HepG2 (cell line): Measurements from ENCODE around the gene HYAL1. TPM values are rescaled to one million over a fixed set of nuclear protein-coding genes. Genes with fewer than 3 reads are reported as not detected.

Experiments
- CHD2 ChIP-seq: IDR thresholded peaks from 2 replicates; pipeline ENCODE4 v1.6.1; 2011; ENCODE audit warnings: low read depth, low read length, improper control_type of control experiment
- HOXA9 ChIP-seq: sonication (generic); formaldehyde crosslinking; IDR thresholded peaks from 2 replicates; pipeline ENCODE4 v1.8.1; 2022; ENCODE audit warnings: missing genetic modification reagents, mild to moderate bottlenecking, moderate library complexity, borderline replicate concordance
- MATR3 ChIP-seq: sonication (generic); formaldehyde crosslinking; IDR thresholded peaks from 2 replicates; pipeline ENCODE4 v1.4.0; 2020; ENCODE audit warnings: missing genetic modification reagents
- NCOA5 ChIP-seq: sonication (generic); formaldehyde crosslinking; IDR thresholded peaks from 2 replicates; pipeline ENCODE4 v1.4.0; 2020; ENCODE audit warnings: missing genetic modification reagents
- NR2C2 ChIP-seq: sonication (generic); formaldehyde crosslinking; IDR thresholded peaks from 2 replicates; pipeline ENCODE4 v1.4.0; 2020; ENCODE audit warnings: missing genetic modification reagents, mild to moderate bottlenecking, moderate library complexity, borderline replicate concordance
- POLR2A ChIP-seq, 2 experiments: IDR thresholded peaks; 2 replicates each; pipeline ENCODE4 v1.6.1; 2011; ENCODE audit warnings: low read depth in 2 of 2, low read length in 2 of 2, mild to moderate bottlenecking in 1 of 2, moderate library complexity in 1 of 2; ENCODE audit not compliant: insufficient read depth in 1 of 2
- RFX1 ChIP-seq: fragments of 450-650 bp; IDR thresholded peaks from 2 replicates; pipeline ENCODE4 v1.6.1; 2017
- SOX5 ChIP-seq: IDR thresholded peaks from 2 replicates; pipeline ENCODE4 v1.6.1; 2016; ENCODE audit warnings: borderline replicate concordance
- TSC22D2 ChIP-seq: sonication (generic); formaldehyde crosslinking; IDR thresholded peaks from 2 replicates; pipeline ENCODE4 v1.5.1; 2020; ENCODE audit warnings: missing genetic modification reagents, mild to moderate bottlenecking, borderline replicate concordance
- ZNF234 ChIP-seq: sonication (generic); formaldehyde crosslinking; conservative IDR thresholded peaks from 2 replicates; pipeline ENCODE4 v1.5.1; 2020; ENCODE audit warnings: mild to moderate bottlenecking, missing genetic modification reagents
- ZNF441 ChIP-seq: sonication (generic); formaldehyde crosslinking; IDR thresholded peaks from 2 replicates; pipeline ENCODE4 v1.7.0; 2021; ENCODE audit warnings: missing genetic modification reagents, borderline replicate concordance
- ZNF572 ChIP-seq: sonication (generic); formaldehyde crosslinking; IDR thresholded peaks from 2 replicates; pipeline ENCODE4 v1.5.1; 2020; ENCODE audit warnings: mild to moderate bottlenecking, missing genetic modification reagents
- ZNF629 ChIP-seq: sonication (generic); formaldehyde crosslinking; conservative IDR thresholded peaks from 2 replicates; pipeline ENCODE4 v1.5.0; 2020; ENCODE audit warnings: missing genetic modification reagents
- ZNF660 ChIP-seq: sonication (generic); formaldehyde crosslinking; IDR thresholded peaks from 2 replicates; pipeline ENCODE4 v1.5.1; 2020; ENCODE audit warnings: mild to moderate bottlenecking, low read depth, missing genetic modification reagents, borderline replicate concordance
- ZNF790 ChIP-seq: sonication (generic); formaldehyde crosslinking; IDR thresholded peaks from 2 replicates; pipeline ENCODE4 v1.8.0; 2022; ENCODE audit warnings: missing genetic modification reagents, mild to moderate bottlenecking, borderline replicate concordance
- ZSCAN22 ChIP-seq: sonication (generic); formaldehyde crosslinking; IDR thresholded peaks from 2 replicates; pipeline ENCODE4 v1.4.0; 2020; ENCODE audit warnings: mild to moderate bottlenecking, missing genetic modification reagents
- polyA plus RNA-seq, 8 experiments: library from polyadenylated mRNA; depleted of rRNA in 3 of 8; stranded (reverse) in 7 of 8; unstranded in 1 of 8; fragments of >200 nt; fragmentation: Illumina TruSeq in 4 of 8; extraction: Trizol in 4 of 8; gene quantifications; 2 replicates each; pipeline versions ENCODE4 v1.2.1 to v1.2.3, GENCODE V29; 2011 to 2016; ENCODE audit warnings: low read depth in 4 of 8, missing spikeins in 1 of 8, mixed read lengths in 1 of 8; ENCODE audit not compliant: insufficient read depth in 1 of 8
- total RNA-seq, 5 experiments: library from RNA; depleted of rRNA; stranded (reverse); fragments of >200 nt; fragmentation: Illumina TruSeq; extraction: Trizol; gene quantifications; 2 replicates each; pipeline ENCODE4 v1.2.3, GENCODE V29; 2016; ENCODE audit warnings: low read depth in 1 of 5
- TF ChIP-seq, protein P1 (sequence below): sonication (generic); formaldehyde crosslinking; IDR thresholded peaks from 2 replicates; pipeline ENCODE4 v1.4.0; 2020; ENCODE audit warnings: mild to moderate bottlenecking, missing genetic modification reagents
- TF ChIP-seq, protein P2 (sequence below): sonication (generic); formaldehyde crosslinking; IDR thresholded peaks from 2 replicates; pipeline ENCODE4 v1.4.0; 2020; ENCODE audit warnings: mild to moderate bottlenecking, missing genetic modification reagents
- TF ChIP-seq, protein P3 (sequence below): sonication (generic); formaldehyde crosslinking; IDR thresholded peaks from 2 replicates; pipeline ENCODE4 v1.5.1; 2020; ENCODE audit warnings: missing genetic modification reagents, mild to moderate bottlenecking, borderline replicate concordance
- TF ChIP-seq, protein P4 (sequence below): sonication (generic); formaldehyde crosslinking; IDR thresholded peaks from 2 replicates; pipeline ENCODE4 v1.4.0; 2020; ENCODE audit warnings: missing genetic modification reagents
- TF ChIP-seq, protein P5 (sequence below): sonication (generic); formaldehyde crosslinking; IDR thresholded peaks from 2 replicates; pipeline ENCODE4 v1.5.0; 2020; ENCODE audit warnings: missing genetic modification reagents, mild to moderate bottlenecking, borderline replicate concordance
- TF ChIP-seq, protein P6 (sequence below): sonication (generic); formaldehyde crosslinking; IDR thresholded peaks from 2 replicates; pipeline ENCODE4 v1.4.0; 2020; ENCODE audit warnings: missing genetic modification reagents

Gene HYAL1
- total and polyA plus RNA-seq, 2 of the 13 experiments (the other 11 are each of a cell fraction or from before 2014, with no cell fraction given) = 76.5 to 193 TPM

DNA sequence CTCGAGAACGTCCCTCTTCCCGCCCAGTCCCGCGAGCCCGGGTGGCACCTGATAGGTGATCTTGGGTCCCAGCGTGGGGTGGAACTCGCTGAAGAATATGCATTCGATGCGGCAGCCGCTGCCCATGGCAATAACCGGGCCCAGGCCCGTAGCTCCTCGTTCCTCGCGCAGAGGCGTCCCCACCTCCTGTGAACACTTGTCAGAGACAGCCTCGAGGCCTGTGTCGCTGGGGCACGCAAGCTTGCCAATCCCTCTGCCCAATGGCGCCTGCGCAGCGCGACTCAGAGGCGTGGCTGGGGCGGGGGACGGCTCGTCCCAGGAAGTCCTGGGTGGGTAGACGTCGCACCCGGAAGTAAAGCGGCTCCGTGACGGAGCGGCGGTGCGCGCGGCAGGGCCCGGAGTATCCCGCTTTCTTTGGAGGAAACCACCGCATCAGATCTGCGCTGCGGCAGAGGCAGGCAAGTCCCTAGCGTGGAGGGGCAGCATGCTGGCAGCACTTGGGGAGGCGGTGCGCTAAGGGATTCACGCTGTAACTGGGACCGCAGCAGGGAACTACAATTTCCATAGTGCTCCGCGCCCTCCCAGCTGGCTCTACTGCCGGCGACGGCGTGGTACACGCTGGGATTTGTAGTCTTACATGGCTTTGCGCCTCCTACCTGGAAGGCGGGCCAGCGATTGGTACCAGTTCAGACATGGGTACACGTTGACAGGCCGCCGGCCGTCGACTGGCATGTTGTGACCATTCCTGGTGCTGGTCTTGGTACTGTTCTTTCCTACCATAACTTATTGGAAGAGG lies 47.4 kb upstream of the HYAL1 start, which contains the start of the genes CYB561D2 and NPRL2 (continued):
- TF ChIP-seq ZNF234 (CRISPR knock-in tag) = 0 out of 2 replicates have a peak, but pooled peaks have one; percentile 82
- TF ChIP-seq, protein P1, sequence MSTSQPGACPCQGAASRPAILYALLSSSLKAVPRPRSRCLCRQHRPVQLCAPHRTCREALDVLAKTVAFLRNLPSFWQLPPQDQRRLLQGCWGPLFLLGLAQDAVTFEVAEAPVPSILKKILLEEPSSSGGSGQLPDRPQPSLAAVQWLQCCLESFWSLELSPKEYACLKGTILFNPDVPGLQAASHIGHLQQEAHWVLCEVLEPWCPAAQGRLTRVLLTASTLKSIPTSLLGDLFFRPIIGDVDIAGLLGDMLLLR (CRISPR knock-in tag) = peak; percentile 99
- peak; percentile 80; the same call in 1 of the 2 replicates for TF ChIP-seq HOXA9
- TF ChIP-seq, protein P2, sequence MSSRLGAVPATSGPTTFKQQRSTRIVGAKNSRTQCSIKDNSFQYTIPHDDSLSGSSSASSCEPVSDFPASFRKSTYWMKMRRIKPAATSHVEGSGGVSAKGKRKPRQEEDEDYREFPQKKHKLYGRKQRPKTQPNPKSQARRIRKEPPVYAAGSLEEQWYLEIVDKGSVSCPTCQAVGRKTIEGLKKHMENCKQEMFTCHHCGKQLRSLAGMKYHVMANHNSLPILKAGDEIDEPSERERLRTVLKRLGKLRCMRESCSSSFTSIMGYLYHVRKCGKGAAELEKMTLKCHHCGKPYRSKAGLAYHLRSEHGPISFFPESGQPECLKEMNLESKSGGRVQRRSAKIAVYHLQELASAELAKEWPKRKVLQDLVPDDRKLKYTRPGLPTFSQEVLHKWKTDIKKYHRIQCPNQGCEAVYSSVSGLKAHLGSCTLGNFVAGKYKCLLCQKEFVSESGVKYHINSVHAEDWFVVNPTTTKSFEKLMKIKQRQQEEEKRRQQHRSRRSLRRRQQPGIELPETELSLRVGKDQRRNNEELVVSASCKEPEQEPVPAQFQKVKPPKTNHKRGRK (CRISPR knock-in tag) = 0 out of 2 replicates have a peak, but pooled peaks have one; percentile 83
- TF ChIP-seq ZNF629 = peak; percentile 7; the same call in 1 of the 2 replicates
- peak; percentile 57; the same call in 1 of the 2 replicates for TF ChIP-seq CHD2
- peak; percentile 55; the same call in 1 of the 2 replicates for TF ChIP-seq SOX5 (CRISPR knock-in tag)
- no peak for TF ChIP-seq NCOA5 (CRISPR knock-in tag)
- TF ChIP-seq, protein P3, sequence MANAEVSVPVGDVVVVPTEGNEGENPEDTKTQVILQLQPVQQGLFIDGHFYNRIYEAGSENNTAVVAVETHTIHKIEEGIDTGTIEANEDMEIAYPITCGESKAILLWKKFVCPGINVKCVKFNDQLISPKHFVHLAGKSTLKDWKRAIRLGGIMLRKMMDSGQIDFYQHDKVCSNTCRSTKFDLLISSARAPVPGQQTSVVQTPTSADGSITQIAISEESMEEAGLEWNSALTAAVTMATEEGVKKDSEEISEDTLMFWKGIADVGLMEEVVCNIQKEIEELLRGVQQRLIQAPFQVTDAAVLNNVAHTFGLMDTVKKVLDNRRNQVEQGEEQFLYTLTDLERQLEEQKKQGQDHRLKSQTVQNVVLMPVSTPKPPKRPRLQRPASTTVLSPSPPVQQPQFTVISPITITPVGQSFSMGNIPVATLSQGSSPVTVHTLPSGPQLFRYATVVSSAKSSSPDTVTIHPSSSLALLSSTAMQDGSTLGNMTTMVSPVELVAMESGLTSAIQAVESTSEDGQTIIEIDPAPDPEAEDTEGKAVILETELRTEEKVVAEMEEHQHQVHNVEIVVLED (CRISPR knock-in tag) = peak; percentile 97
- TF ChIP-seq, protein P4, sequence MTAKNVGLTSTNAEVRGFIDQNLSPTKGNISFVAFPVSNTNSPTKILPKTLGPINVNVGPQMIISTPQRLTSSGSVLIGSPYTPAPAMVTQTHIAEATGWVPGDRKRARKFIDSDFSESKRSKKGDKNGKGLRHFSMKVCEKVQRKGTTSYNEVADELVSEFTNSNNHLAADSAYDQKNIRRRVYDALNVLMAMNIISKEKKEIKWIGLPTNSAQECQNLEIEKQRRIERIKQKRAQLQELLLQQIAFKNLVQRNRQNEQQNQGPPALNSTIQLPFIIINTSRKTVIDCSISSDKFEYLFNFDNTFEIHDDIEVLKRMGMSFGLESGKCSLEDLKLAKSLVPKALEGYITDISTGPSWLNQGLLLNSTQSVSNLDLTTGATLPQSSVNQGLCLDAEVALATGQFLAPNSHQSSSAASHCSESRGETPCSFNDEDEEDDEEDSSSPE = peak; percentile 92
- peak; percentile 98 for TF ChIP-seq NR2C2 (CRISPR knock-in tag)
- TF ChIP-seq ZNF441 = peak; percentile 90
- TF ChIP-seq MATR3 (CRISPR knock-in tag) = no peak
- TF ChIP-seq ZSCAN22 (CRISPR knock-in tag) = no peak
- TF ChIP-seq, protein P5, sequence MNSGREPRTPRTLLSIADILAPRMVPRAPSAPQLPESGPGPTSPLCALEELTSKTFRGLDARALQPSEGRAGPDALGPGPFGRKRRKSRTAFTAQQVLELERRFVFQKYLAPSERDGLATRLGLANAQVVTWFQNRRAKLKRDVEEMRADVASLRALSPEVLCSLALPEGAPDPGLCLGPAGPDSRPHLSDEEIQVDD (CRISPR knock-in tag) = peak; percentile 99
- no peak for TF ChIP-seq ZNF790 (CRISPR knock-in tag)
- TF ChIP-seq TSC22D2 (CRISPR knock-in tag) = peak; percentile 91; the same call in 1 of the 2 replicates
- TF ChIP-seq POLR2A (IDR thresholded peaks at IDR 0.05; ENCODE audit: insufficient read depth in 1 of 2, low read depth in 2 of 2, low read length in 2 of 2) = peak in 1 of 2 experiments; percentile 72; a peak in 2 of 4 replicates
- no peak for TF ChIP-seq RFX1
- TF ChIP-seq ZNF572 (CRISPR knock-in tag) = 0 out of 2 replicates have a peak, but pooled peaks have one; percentile 90
- TF ChIP-seq ZNF660 (CRISPR knock-in tag) = no peak; the same call in 1 of the 2 replicates
- TF ChIP-seq, protein P6, sequence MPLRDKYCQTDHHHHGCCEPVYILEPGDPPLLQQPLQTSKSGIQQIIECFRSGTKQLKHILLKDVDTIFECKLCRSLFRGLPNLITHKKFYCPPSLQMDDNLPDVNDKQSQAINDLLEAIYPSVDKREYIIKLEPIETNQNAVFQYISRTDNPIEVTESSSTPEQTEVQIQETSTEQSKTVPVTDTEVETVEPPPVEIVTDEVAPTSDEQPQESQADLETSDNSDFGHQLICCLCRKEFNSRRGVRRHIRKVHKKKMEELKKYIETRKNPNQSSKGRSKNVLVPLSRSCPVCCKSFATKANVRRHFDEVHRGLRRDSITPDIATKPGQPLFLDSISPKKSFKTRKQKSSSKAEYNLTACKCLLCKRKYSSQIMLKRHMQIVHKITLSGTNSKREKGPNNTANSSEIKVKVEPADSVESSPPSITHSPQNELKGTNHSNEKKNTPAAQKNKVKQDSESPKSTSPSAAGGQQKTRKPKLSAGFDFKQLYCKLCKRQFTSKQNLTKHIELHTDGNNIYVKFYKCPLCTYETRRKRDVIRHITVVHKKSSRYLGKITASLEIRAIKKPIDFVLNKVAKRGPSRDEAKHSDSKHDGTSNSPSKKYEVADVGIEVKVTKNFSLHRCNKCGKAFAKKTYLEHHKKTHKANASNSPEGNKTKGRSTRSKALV (CRISPR knock-in tag) = peak; percentile 46; the same call in 1 of the 2 replicates
